Activated CD8-positive, alpha-beta memory T cell treated with anti-CD3 and anti-CD28 coated beads, Interleukin-2, amount 50 U/mL, for 1 hour (primary cell): Measurements from ENCODE around the gene RBM20.

Source experiments
- DNase-seq: peaks from one replicate; pipeline ENCODE4 v3.0.0-alpha.2; 2020; ENCODE audit errors: extremely low read depth

Gene RBM20

GRCh38 chr10:110676016-110676415 lies 31.9 kb downstream of the RBM20 start:
- no peak for DNase-seq

DNA sequence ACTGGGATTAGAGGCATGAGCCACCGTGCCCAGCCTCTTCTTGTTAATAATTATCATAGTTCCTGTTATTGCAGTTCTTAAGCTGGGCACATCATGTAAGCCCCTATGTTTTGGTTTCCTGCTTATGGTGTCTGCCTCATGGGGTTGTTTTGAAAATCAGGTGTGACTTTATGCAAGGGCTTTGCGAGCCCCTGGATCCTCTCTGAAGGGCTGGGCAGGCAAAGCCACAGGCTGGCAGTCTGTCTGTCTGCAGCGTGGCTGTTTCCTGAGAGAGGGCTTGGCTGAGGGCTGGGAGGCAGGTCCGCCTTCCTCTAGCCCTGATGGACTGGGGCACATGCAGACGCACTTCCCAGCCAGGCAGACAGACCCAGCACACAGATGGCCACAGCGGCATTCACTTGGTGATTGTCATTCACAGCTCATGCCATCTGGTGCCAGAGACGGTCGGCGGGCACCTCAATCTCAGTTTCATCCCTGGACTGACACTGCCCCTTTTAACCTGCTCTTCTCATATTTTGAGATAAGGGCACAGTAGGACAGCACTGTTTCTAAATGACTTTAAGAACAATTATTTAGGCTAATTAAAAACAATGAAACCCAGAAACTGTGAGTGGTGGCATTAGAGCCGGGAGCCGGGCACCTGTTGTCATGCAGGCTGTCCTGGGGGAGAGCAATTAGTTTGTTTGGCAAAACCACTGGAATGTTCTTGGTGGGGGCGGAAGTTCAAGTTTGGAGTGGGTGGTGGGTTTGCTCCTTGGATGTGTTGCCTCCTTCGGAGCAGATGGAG lies 35.5 kb downstream of the RBM20 start:
- DNase-seq, result no peak

DNA sequence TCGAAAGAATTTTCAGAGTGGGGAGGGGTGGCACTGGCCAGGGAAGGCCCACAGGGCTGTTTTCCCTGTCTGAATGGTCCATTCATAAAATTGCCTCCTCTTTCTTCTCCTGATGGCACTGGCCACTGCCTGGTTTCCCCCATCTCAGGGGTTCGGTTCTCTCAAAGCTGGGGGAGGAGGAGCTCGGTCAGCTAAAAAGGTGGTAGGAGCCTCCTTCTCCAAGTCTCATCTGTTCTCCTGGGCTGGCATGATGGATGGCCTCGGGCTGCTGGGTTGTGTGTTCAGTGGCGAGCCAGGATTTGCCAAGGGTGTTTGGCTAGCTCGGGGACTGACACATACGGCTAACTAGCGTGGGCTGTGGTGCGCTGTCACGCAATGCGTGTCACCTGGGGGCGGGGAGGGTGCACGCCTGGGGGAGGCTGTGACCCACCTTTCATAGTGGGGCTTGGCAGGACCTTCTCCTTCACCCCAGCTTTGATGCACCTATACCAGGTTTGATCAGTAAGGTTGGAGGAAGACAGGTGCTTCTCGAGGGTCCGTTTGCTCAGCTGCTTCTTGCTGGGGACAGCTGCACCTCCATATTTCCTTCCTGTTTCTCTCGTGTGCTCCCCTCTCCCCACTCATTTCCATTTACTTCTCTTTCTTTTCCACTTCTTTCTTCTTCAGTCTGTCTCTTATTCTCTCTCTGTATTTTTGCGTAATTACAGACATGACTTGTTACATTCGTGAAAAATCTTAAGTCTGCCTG lies 36.3 kb downstream of the RBM20 start:
- no peak for DNase-seq

DNA sequence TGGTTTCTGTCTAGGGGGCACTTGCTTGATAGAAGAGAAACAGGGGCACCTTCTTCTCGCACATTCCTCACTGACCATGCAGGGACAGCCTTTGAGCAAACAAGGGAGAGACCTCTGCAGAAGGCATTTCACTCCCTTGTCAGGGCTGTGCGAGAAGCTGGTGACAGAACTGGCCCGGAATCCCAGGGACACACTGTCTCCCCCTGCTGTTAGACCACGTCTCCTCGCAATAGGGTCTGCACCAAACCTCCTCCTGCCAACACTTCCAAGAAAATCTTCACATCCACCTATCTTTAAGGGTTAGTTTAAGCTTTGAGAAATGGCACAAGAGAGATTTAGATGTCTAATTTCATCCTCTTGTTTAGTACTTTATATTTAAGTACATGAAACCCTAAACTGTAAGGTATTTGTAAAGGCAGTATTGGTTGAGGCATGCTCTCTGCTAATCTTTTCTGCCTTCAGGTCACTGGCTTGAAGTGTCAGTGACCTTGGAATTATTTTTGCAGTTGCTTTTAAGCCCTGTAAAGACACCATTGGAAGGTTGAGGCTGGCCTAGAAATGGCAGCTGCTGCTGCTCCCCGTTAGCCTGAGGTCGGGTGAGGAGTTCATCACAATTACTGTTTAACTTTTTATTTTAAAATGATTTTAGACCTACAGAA lies 37.0 kb downstream of the RBM20 start:
- no peak for DNase-seq

GRCh38 chr10:110682348-110682747 lies 38.2 kb downstream of the RBM20 start:
- DNase-seq, result no peak

GRCh38 chr10:110684800-110685446 lies 40.8 kb downstream of the RBM20 start:
- no peak for DNase-seq

DNA sequence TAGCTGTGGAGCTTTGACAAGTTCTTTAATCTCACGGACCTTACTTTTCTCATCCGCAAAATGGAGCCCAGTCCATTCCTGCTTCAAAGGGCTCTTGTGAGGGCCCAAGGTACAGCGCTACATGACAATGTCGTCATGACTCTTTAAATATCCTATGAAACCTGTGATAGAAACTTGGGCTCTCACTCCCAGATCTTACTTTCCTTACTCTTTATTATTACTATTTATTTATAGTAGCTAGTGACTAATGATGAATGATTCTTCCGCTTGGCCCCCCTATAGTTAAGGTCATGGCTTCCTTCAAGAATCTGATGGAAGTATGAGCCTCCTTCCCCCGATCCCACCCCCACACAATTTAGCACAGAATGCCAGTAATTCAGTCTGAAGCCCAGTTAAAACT lies 41.9 kb downstream of the RBM20 start:
- no peak for DNase-seq

- no peak for DNase-seq
Observed at GRCh38 chr10:110686949-110687348, 42.8 kb downstream of the RBM20 start.

GRCh38 chr10:110687400-110687799 lies 43.3 kb downstream of the RBM20 start:
- DNase-seq, result no peak

DNA sequence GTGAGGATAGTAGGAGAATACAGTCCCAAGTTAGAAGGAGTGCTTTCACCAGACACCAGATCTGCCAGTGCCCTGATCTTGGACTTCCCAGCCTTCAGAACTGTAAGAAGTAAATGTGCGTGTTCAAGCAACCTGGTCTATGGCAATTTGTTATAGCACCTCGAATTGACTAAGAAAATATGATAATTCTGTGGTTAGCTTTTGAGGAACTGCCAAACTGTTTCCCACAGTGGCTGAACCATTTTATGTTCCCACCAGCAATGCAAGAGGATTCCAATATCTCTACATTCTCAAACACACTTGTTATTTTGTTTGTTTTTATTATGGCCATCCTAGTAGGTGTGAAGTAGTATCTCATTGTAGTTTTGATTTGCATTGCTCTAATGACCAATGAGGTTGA lies 47.0 kb downstream of the RBM20 start:
- no peak for DNase-seq

DNA sequence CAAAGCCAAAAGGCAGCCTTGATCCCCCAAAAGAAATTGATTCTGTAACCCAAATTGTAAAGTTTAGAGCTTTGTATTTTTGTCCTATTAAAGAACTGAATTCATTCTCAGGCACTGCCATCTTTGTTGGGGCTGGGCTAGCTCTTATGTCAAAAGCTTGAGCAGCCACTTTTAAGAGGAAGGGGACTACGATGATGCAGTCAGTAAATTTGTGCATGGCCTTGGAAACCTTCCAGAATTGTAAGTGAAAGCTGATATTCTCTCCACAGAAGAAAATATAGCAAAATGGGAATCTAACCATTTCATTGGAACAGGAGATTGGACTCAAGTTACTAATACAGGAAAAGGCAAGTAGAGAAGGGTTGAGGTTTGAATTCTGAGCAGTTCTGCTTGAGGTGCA lies 50.1 kb downstream of the RBM20 start:
- no peak for DNase-seq

GRCh38 chr10:110694820-110695538 lies 50.8 kb downstream of the RBM20 start:
- DNase-seq, result no peak

GRCh38 chr10:110695539-110695886 lies 51.4 kb downstream of the RBM20 start:
- DNase-seq, result no peak

DNA sequence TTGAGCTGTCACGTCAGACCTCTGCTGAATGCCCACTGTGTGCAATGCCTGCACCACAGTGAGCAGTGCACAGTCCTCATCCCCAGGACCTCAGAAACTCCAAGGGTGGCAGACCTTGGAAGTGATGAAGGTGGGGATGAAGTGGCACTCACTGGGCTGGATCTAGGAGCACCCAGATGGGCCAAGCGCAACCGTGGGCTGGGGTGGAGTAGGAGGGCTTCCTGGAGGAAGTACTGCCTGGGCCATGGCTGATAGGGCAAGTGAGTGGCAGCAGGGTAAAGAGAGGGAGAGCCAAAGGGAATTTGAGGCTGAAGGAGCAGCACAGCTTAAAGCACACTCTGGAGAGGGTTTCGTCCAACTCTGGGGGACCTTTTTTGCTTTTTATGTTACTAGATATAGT lies 52.3 kb downstream of the RBM20 start:
- no peak for DNase-seq

- DNase-seq, result no peak
Observed at GRCh38 chr10:110698340-110698739, 54.2 kb downstream of the RBM20 start.

DNA sequence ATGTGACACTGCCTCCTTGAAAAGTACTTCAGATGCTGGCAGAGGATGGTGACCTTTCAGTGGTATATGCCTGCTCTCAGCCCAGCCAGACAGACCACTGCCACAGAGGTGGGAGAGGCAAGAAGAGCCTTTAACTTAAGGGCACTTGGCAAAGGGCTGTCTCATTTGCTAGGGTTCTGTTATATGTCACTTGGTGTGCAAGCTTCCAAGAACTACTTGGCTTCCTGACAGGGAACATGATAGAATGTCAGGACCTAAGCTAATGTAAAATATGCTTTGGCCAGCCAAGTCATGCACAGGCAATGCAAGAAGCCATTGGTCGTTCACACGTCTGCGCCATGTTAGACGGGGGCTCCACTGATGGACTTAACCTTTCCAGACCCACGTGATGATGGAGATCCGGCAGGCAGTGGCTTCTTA lies 54.7 kb downstream of the RBM20 start:
- DNase-seq, result no peak

DNA sequence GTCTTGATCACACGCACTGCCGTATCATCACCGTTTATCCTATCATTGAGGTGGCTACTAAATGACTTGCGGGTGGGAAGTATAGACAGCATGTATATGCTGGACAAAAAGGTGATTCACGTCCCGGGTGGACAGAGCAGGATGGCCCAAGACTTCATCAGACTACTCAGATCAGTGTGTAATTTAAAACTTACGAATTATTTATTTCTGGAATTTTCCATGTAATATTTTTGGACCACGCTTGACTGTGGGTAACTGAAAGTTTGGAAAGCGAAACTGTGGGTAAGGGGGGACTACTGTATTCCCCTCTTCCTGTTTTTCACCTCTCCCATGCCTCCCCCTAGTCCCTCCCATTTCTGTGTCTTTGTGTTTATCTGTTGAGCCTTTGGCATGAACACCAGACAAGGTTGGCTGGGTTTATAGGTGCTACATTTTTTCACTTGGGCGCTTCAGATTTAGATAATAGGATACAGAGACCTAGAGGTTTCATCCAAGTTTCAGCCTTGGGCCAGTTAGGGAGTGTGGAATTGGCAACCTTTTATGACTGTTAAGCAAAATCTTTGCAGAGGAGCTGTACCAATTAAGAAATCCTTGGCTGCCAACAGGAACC lies 55.8 kb downstream of the RBM20 start:
- no peak for DNase-seq

- no peak for DNase-seq
Observed at GRCh38 chr10:110700947-110701616, 56.9 kb downstream of the RBM20 start.

DNA sequence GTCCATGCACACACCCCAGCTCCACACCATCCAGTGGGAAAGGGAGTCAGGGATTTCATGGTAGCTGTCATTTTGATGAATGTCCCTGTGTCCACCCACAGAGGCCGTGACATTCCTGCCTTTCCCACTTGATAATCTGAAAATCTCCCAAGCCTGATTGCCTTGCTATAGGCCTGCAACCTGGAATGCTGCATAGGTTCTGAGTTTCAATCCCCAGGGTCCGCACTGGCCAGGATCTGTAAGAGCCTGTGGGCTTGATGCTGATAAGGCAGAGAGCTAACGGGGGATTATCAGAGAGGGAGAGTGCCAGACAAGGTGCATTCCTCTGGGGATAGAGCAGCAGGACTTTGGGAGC lies 57.5 kb downstream of the RBM20 start:
- no peak for DNase-seq

- DNase-seq, result no peak
Observed at GRCh38 chr10:110704070-110704469, 59.9 kb downstream of the RBM20 start.
